ENCODE results near the gene ITGAL.

GRCh38 chr16:30449116-30449435 is 23.5 kb upstream of the ITGAL start:
- TF ChIP-seq CTCF (IDR thresholded peaks at IDR 0.05): no peak
- TF ChIP-seq POLR2A (IDR thresholded peaks at IDR 0.05): no peak
